WERI-Rb-1 (cell line): ENCODE results near the gene CLSTN3.

Source experiments
- DNase-seq: peaks from one replicate; pipeline ENCODE4 v3.0.0-alpha.2; 2020
- H3K27ac ChIP-seq: fragments of 250-450 bp; sonication (Bioruptor Pico); 2 replicates; pipeline ENCODE4 v1.5.1; 2020; ENCODE audit warnings: mild to moderate bottlenecking, moderate library complexity
- H3K27me3 ChIP-seq: fragments of 250-450 bp; sonication (Bioruptor Pico); 2 replicates; pipeline ENCODE4 v1.5.1; 2021; ENCODE audit warnings: mild to moderate bottlenecking, low read depth, moderate library complexity; ENCODE audit not compliant: insufficient read depth, severe bottlenecking
- H3K36me3 ChIP-seq: fragments of 250-450 bp; sonication (Bioruptor Pico); 2 replicates; pipeline ENCODE4 v1.5.1; 2020; ENCODE audit warnings: mild to moderate bottlenecking, moderate library complexity
- H3K4me3 ChIP-seq: 2 replicates; pipeline ENCODE4 v1.5.1; 2011; ENCODE audit warnings: low read depth, mild to moderate bottlenecking, control low read depth, low read length
- H3K9me3 ChIP-seq: fragments of 250-450 bp; sonication (Bioruptor Pico); 2 replicates; pipeline ENCODE4 v1.5.1; 2021; ENCODE audit warnings: mild to moderate bottlenecking, moderate library complexity; ENCODE audit not compliant: severe bottlenecking
- TF ChIP-seq, protein P1 (sequence below): IDR thresholded peaks from 2 replicates; pipeline ENCODE4 v1.5.1; 2011; ENCODE audit warnings: low read depth, mild to moderate bottlenecking, control low read depth, inconsistent platforms, low read length

CLSTN3 gene

DNA sequence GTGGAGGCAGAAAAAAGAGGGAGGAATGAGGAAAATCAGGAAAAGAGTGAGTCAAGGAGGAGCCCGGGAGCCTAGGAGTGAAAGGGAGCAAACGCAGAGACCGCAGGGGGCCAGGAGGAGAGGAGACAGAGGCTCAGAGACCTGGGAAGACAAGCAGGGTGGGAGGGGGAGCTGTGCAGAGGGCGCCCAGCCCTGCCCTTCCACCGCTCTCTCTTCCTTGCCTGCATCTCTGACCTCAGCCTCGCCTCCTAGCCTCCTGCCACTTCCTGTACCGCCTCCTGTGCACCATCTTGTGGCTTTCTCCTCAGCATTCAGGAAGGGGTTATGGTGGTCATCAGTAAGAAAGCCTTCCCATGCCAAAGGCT, 1.3 kb downstream of the CLSTN3 start:
- Histone ChIP-seq H3K36me3 (peaks cover 31% of the 10 kb centered on the region), H3K4me3 (peak overlapping the region; percentile 71), H3K27me3 (no peaks in the 10 kb centered on the region), H3K27ac (no peak overlapping the region; the same call in 1 of the 2 replicates), H3K9me3 (no peaks in the 10 kb centered on the region)
- TF ChIP-seq, protein P1, sequence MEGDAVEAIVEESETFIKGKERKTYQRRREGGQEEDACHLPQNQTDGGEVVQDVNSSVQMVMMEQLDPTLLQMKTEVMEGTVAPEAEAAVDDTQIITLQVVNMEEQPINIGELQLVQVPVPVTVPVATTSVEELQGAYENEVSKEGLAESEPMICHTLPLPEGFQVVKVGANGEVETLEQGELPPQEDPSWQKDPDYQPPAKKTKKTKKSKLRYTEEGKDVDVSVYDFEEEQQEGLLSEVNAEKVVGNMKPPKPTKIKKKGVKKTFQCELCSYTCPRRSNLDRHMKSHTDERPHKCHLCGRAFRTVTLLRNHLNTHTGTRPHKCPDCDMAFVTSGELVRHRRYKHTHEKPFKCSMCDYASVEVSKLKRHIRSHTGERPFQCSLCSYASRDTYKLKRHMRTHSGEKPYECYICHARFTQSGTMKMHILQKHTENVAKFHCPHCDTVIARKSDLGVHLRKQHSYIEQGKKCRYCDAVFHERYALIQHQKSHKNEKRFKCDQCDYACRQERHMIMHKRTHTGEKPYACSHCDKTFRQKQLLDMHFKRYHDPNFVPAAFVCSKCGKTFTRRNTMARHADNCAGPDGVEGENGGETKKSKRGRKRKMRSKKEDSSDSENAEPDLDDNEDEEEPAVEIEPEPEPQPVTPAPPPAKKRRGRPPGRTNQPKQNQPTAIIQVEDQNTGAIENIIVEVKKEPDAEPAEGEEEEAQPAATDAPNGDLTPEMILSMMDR = no peak
- DNase-seq = no peak

DNA sequence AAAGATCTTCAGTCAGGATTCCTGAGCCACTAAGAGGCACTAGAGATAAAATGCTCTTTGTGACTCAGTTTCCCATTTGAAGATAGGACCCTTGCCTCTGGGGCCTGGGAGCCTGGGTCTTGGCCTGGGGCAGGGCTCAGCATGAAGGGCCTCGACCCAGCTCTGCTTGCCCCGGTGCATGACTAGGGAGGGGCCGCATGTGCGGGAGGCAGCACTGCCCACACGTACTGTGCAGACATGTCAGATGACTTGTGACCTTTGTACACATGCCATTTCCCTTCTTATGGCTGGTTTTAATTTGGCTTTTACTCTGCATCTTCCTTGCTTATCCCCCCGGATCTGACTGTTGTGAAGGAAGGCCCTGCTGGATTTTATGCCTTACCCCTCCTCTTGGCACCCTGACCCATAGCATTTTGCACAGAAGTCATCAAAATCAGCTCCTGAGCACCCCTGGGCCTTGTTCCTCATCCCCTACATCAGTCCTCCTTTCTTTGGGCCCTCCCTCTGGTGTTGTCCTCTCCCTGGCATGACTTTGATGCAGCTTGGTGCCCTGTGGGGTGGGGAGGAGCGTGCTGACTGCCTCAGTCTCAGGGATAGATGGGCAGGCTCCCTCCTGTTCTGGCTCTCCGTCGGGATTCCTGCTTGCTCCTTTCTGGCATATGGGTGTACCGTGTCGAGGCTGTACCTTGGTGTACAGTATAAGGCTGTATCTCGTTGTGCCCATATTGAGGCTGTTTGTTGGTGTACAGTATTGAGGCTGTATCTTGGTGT, 4.4 kb downstream of the CLSTN3 start:
- Histone ChIP-seq H3K36me3 (peaks cover 52% of the 10 kb centered on the region), H3K4me3 (no peak overlapping the region), H3K27me3 (no peaks in the 10 kb centered on the region), H3K9me3 (no peaks in the 10 kb centered on the region), H3K27ac (no peak overlapping the region)
- no peak for DNase-seq
- TF ChIP-seq, protein P1 = no peak

DNA sequence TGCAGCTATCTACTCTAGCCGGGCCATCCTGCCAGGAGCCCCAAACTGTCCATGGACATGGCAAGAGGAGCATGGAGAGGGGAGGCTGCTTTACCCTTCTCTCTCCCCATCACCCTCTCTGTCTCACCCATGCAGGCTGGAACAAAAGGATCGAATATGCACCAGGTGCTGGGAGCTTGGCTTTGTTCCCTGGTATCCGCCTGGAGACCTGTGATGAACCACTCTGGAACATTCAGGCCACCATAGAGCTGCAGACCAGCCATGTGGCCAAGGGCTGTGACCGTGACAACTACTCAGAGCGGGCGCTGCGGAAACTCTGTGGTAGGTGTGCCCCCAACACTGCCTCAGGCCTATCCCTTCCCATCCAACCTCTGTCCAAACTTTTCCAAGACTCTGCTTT, 5.9 kb downstream of the CLSTN3 start:
- TF ChIP-seq, protein P1 = no peak
- H3K36me3 ChIP-seq = peaks cover 52% of the 10 kb centered on the region
- no peak overlapping the region for H3K4me3 ChIP-seq
- H3K9me3 ChIP-seq = no peaks in the 10 kb centered on the region
- H3K27me3 ChIP-seq = no peaks in the 10 kb centered on the region
- no peak overlapping the region for H3K27ac ChIP-seq
- no peak for DNase-seq

DNA sequence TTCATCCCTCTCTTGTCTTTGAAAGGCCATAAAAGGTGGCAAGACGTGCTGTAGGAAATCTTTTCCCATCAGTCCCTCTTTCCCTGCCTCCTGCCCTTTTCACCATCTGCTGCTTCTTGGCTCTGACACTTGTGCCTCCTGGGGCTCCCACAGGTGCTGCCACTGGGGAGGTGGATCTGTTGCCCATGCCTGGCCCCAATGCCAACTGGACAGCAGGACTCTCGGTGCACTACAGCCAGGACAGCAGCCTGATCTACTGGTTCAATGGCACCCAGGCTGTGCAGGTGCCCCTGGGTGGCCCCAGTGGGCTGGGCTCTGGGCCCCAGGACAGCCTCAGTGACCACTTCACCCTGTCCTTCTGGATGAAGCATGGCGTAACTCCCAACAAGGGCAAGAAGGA, 6.5 kb downstream of the CLSTN3 start:
- TF ChIP-seq, protein P1 = no peak
- DNase-seq = no peak
- H3K4me3 ChIP-seq = no peak overlapping the region
- H3K27me3 ChIP-seq = no peaks in the 10 kb centered on the region
- no peaks in the 10 kb centered on the region for H3K9me3 ChIP-seq
- peaks cover 52% of the 10 kb centered on the region for H3K36me3 ChIP-seq
- no peak overlapping the region for H3K27ac ChIP-seq

DNA sequence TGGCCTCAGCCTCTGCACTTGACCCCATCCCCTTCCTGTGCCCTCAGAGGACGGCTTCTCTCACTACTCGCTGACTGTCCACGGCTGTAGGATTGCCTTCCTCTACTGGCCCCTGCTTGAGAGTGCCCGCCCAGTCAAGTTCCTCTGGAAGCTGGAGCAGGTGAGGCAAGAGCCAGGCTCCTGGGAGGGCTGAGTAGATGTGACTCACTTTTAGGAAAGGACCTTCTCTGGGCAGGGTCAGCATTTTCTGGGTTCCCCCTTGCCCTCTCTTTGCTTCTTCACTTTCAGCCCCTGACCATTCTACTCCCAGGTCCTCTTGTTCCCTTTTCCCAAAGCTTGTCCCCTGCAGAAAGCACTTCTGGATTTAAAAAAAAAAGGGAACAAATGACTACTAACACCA, 7.7 kb downstream of the CLSTN3 start:
- DNase-seq = no peak
- TF ChIP-seq, protein P1 = no peak
- no peak overlapping the region for H3K27ac ChIP-seq
- H3K9me3 ChIP-seq = no peaks in the 10 kb centered on the region
- H3K4me3 ChIP-seq = no peak overlapping the region
- no peaks in the 10 kb centered on the region for H3K27me3 ChIP-seq
- peaks cover 52% of the 10 kb centered on the region for H3K36me3 ChIP-seq

DNA sequence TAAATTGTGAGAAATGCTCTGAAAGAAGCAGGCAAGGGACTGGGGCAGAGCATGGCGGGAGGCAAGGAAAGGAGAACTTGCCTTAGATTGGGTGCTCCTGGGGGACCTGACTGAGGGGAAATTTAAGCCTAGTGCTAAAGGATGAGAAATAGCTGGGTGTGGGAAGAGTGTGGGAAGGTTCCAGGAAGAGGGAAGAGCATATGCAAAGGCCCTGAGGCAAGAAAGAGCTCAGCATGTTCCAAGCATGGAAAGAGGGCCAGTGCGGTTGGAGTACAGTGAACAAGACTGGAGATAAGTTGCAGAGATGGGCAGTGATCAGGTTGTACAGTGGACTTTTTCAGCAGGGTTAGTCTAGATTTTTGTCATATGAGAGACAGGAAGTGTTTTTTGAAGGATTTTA, 9.0 kb downstream of the CLSTN3 start:
- no peaks in the 10 kb centered on the region for H3K27me3 ChIP-seq
- TF ChIP-seq, protein P1 = no peak
- H3K36me3 ChIP-seq = peaks cover 50% of the 10 kb centered on the region
- no peaks in the 10 kb centered on the region for H3K9me3 ChIP-seq
- H3K4me3 ChIP-seq = no peak overlapping the region
- no peak overlapping the region for H3K27ac ChIP-seq
- no peak for DNase-seq
